ENCODE results near the gene CFAP410. TPM values are rescaled to one million over a fixed set of nuclear protein-coding genes. Genes with fewer than 3 reads are reported as not detected.

Gene CFAP410
- total and polyA plus RNA-seq, 2 of the 13 experiments (the other 11 are each of a cell fraction or from before 2014, with no cell fraction given), result 8.0 to 20.1 TPM

DNA sequence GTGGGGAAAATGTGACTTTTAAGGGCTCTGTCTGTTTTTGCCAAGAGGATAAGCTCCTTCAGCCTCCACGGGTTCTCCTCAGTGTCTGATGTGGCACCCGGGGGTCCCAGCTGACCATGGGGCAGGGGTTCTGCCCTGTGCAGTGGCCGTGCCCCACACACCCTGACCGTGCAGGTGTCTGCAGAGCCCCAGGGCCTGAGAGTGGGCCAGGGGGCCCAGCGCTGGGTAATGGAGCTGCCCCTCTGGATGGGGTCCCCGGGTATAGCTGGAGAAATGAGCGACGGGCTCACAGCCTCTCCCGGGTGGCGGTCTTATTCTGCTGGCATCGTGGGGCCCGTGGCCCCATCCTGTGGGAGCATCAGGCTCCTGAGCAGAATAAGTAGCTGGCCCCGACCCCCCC is 42.3 kb downstream of the CFAP410 start (continued):
- TF ChIP-seq, protein P1, sequence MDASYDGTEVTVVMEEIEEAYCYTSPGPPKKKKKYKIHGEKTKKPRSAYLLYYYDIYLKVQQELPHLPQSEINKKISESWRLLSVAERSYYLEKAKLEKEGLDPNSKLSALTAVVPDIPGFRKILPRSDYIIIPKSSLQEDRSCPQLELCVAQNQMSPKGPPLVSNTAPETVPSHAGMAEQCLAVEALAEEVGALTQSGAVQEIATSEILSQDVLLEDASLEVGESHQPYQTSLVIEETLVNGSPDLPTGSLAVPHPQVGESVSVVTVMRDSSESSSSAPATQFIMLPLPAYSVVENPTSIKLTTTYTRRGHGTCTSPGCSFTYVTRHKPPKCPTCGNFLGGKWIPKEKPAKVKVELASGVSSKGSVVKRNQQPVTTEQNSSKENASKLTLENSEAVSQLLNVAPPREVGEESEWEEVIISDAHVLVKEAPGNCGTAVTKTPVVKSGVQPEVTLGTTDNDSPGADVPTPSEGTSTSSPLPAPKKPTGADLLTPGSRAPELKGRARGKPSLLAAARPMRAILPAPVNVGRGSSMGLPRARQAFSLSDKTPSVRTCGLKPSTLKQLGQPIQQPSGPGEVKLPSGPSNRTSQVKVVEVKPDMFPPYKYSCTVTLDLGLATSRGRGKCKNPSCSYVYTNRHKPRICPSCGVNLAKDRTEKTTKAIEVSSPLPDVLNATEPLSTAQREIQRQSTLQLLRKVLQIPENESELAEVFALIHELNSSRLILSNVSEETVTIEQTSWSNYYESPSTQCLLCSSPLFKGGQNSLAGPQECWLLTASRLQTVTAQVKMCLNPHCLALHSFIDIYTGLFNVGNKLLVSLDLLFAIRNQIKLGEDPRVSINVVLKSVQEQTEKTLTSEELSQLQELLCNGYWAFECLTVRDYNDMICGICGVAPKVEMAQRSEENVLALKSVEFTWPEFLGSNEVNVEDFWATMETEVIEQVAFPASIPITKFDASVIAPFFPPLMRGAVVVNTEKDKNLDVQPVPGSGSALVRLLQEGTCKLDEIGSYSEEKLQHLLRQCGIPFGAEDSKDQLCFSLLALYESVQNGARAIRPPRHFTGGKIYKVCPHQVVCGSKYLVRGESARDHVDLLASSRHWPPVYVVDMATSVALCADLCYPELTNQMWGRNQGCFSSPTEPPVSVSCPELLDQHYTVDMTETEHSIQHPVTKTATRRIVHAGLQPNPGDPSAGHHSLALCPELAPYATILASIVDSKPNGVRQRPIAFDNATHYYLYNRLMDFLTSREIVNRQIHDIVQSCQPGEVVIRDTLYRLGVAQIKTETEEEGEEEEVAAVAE (CRISPR knock-in tag; IDR thresholded peaks at IDR 0.05; ENCODE audit: borderline replicate concordance), result no peak
- TF ChIP-seq MAFG (CRISPR knock-in tag; IDR thresholded peaks at IDR 0.05), result no peak

DNA sequence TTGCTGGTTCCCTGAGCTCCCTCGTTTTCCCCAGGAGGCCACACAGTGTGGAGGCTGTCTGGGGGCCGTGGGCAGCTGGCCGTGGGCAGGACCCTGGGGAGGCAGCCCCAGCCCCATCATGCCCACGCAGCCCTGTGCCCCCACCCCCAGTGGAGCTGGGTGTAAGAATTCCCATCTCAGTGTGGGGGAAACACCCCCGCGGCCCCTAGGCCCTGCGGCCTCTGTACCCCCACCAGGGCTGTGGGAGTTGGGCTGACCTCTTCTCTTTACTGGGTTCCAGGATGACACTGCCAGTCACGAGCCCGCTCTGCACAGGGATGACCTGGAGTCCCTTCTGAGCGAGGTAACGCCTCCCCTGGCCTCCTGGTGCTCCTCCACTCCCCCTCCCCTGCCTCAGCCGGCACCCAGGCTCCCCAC is 43.1 kb downstream of the CFAP410 start:
- no TSS peak for BruUV-seq (replicated peaks)
- Histone ChIP-seq H3K79me2 (ENCODE audit: insufficient read depth, low read length) (peaks cover 6% of the 10 kb centered on the region), H4K20me1 (ENCODE audit: insufficient read depth, low read length) (no peaks in the 10 kb centered on the region), H3K27ac (ENCODE audit: extremely low read length, insufficient read depth, low read length) (no peak overlapping the region), H3K9me3 (ENCODE audit: low read length) (no peaks in the 10 kb centered on the region), H3K4me1 (ENCODE audit: insufficient read depth, low read length) (peaks cover 45% of the 10 kb centered on the region), H3K27me3 (ENCODE audit: control insufficient read depth in 1 of 2, insufficient read depth in 2 of 2, low read length in 2 of 2) (peaks cover 11 to 37% of the 10 kb centered on the region in 2 experiments), H3K4me2 (ENCODE audit: low read depth, low read length) (peak overlapping the region; percentile 18; the same call in 1 of the 2 replicates), H3K9ac (ENCODE audit: insufficient read depth, low read depth, low read length) (no peak overlapping the region), H3K4me3 (replicated peaks in 1 of 3; ENCODE audit: insufficient read depth in 1 of 3, low read depth in 2 of 3, low read length in 3 of 3) (peak overlapping the region in 1 of 3 experiments; percentile 61; a peak in 1 of 6 replicates), H3K36me3 (replicated peaks in 1 of 2; ENCODE audit: control insufficient read depth in 1 of 2, insufficient read depth in 2 of 2, low read length in 2 of 2) (no peaks in the 10 kb centered on the region), H2AFZ (ENCODE audit: low read length) (no peak overlapping the region)
- ATAC-seq, result no peak
- WGBS (ENCODE audit: low lambda C conversion rate), result 0% methylated on average over 2 of the region's 12 CpGs
- FAIRE-seq, result no peak
- intact Hi-C loops (cut with micrococcal nuclease; ENCODE audit: unreplicated experiment), result no loop called here
- POLR2A ChIA-PET, result no interaction called here
- TF ChIP-seq ZNF331 (CRISPR knock-in tag; IDR thresholded peaks at IDR 0.05) (no peak), ZNF263 (CRISPR knock-in tag; IDR thresholded peaks at IDR 0.05) (peak; percentile 93)
- TF ChIP-seq, protein P2, sequence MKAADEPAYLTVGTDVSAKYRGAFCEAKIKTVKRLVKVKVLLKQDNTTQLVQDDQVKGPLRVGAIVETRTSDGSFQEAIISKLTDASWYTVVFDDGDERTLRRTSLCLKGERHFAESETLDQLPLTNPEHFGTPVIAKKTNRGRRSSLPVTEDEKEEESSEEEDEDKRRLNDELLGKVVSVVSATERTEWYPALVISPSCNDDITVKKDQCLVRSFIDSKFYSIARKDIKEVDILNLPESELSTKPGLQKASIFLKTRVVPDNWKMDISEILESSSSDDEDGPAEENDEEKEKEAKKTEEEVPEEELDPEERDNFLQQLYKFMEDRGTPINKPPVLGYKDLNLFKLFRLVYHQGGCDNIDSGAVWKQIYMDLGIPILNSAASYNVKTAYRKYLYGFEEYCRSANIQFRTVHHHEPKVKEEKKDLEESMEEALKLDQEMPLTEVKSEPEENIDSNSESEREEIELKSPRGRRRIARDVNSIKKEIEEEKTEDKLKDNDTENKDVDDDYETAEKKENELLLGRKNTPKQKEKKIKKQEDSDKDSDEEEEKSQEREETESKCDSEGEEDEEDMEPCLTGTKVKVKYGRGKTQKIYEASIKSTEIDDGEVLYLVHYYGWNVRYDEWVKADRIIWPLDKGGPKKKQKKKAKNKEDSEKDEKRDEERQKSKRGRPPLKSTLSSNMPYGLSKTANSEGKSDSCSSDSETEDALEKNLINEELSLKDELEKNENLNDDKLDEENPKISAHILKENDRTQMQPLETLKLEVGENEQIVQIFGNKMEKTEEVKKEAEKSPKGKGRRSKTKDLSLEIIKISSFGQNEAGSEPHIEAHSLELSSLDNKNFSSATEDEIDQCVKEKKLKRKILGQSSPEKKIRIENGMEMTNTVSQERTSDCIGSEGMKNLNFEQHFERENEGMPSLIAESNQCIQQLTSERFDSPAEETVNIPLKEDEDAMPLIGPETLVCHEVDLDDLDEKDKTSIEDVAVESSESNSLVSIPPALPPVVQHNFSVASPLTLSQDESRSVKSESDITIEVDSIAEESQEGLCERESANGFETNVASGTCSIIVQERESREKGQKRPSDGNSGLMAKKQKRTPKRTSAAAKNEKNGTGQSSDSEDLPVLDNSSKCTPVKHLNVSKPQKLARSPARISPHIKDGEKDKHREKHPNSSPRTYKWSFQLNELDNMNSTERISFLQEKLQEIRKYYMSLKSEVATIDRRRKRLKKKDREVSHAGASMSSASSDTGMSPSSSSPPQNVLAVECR (CRISPR knock-in tag; IDR thresholded peaks at IDR 0.05; ENCODE audit: borderline replicate concordance), result no peak
- in situ Hi-C loops (cut with HindIII; ENCODE audit: extremely low pct_ligation_motif_present, low pct_unique_long_range_greater_than_20kb), result no loop called here
- no peak for DNase-seq (ENCODE audit: low spot score)
- CTCF ChIA-PET (ENCODE audit: low intra/inter-chr PET ratio, low total read pairs), result no interaction called here
